ENCODE measurements around the gene SLC22A31. TPM values are rescaled to one million over a fixed set of nuclear protein-coding genes. Genes with fewer than 3 reads are reported as not detected.
"Not testable (repeated sequence)": the region's sequence is repeated elsewhere in the genome, so short reads cannot be mapped to it uniquely, and the experiment has no call there.

SLC22A31 gene
- total RNA-seq, 2 donors from 2014 or later = 1.6 to 3.7 TPM

DNA sequence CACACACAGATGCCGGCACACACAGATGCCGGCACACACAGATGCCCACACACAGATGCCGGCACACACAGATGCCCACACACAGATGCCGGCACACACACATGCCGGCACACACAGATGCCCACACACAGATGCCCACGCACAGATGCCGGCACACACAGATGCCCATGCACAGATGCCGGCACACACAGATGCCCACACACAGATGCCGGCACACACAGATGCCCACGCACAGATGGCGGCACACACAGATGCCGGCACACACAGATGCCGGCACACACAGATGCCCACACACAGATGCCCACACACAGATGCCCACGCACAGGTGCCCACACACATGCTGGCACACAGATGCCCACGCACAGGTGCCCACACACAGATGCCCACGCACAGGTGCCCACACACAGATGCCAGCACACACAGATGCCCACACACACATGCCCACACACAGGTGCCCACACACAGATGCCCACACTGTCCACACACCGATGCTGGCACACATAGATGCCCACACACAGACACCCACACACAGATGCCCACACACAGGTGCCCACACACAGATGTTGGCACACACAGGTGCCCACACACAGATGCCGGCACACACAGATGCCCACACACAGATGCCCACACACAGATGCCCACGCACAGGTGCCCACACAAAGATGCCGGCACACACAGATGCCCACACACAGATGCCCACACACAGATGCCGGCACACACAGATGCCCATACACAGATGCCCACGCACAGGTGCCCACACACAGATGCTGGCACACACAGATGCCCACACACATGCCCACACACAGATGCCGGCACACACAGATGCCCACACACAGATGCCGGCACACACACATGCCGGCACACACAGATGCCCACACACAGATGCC lies 11.6 kb downstream of the SLC22A31 start:
- DNase-seq (ENCODE audit: low spot score in 2 of 2); H3K9me3 Mint-ChIP-seq; H3K36me3 Mint-ChIP-seq; H3K27ac Mint-ChIP-seq; ATAC-seq: not testable (repeated sequence)

DNA sequence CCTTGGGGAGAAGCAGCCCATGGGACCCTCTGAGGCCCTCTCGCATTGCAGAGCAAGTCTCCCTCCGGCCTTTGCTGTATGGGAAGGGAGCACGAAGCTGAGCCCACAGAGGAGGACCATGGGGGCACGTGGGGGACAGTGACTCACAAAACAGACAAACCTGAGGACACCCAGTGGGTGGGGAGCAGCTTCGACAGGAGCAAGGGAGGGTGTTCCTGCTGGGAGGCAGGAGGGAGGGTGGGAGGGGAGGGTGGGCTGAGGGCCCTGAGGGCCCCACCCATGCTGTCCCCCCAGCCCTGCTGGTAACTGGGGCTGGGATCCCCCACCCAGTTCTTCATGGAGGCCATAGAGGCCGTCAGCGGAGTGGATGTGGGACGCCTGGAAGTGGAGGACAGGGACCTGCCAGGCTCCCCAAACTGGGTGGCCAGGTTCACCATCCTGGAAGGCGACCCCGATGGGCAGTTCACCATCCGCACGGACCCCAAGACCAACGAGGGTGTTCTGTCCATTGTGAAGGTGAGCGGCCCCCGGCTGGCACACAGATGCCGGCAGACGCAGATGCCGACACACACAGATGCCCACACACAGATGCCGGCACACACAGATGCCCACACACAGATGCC lies 12.5 kb downstream of the SLC22A31 start:
- DNase-seq (ENCODE audit: low spot score in 2 of 2) (no peak), ATAC-seq (peak; percentile 7 to 39)
- no peak overlapping the region for H3K27ac Mint-ChIP-seq
- H3K9me3 Mint-ChIP-seq = no peaks in the 10 kb centered on the region
- no peaks in the 10 kb centered on the region for H3K36me3 Mint-ChIP-seq

DNA sequence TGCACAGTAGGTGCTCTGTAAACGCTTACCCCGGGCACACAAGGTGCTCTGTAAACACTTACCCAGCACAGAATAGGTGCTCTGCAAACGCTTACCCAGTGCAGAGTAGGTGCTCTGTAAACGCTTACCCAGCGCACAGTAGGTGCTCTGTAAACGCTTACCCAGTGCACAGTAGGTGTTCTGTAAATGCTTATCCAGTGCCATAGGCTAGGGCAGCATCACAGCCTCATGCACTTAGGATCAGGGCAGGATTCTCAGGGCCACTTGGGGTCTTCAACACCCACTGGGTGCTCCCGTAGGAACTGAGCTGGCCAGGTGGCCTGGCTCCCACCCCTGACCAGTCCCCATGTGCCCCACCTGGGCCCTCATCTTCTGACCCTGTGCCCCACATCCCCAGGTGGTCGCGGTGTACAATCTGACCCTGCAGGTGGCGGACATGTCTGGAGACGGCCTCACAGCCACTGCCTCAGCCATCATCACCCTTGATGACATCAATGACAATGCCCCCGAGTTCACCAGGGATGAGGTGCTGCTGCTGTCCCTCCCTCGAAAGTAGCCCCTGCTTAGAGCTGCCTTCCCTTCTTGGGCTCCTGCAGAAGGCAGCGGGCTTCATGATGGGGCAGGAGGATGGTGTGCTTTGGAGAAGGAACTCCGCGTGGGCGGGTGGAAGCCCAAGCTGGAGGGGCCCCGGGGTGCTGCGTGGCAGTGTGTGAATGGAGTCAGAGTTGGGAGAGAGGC lies 13.1 kb downstream of the SLC22A31 start:
- H3K9me3 Mint-ChIP-seq = no peaks in the 10 kb centered on the region
- ATAC-seq (peak; percentile 24 to 62), DNase-seq (ENCODE audit: low spot score in 2 of 2) (no peak)
- H3K27ac Mint-ChIP-seq = peak overlapping the region in 1 of 2 donors; percentile 73
- no peaks in the 10 kb centered on the region for H3K36me3 Mint-ChIP-seq

DNA sequence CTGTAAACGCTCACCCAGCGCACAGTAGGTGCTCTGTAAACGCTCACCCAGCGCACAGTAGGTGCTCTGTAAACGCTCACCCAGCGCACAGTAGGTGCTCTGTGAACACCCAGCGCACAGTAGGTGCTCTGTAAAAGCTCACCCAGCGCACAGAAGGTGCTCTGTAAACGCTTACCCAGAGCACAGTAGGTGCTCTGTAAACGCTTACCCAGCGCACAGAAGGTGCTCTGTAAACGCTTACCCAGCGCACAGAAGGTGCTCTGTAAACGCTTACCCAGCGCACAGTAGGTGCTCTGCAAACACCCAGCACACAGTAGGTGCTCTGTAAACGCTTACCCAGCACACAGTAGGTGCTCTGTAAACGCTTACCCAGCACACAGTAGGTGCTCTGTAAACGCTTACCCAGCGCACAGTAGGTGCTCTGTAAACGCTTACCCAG lies 13.7 kb downstream of the SLC22A31 start:
- ATAC-seq; H3K36me3 Mint-ChIP-seq; H3K27ac Mint-ChIP-seq; H3K9me3 Mint-ChIP-seq; DNase-seq (ENCODE audit: low spot score in 2 of 2): not testable (repeated sequence)

DNA sequence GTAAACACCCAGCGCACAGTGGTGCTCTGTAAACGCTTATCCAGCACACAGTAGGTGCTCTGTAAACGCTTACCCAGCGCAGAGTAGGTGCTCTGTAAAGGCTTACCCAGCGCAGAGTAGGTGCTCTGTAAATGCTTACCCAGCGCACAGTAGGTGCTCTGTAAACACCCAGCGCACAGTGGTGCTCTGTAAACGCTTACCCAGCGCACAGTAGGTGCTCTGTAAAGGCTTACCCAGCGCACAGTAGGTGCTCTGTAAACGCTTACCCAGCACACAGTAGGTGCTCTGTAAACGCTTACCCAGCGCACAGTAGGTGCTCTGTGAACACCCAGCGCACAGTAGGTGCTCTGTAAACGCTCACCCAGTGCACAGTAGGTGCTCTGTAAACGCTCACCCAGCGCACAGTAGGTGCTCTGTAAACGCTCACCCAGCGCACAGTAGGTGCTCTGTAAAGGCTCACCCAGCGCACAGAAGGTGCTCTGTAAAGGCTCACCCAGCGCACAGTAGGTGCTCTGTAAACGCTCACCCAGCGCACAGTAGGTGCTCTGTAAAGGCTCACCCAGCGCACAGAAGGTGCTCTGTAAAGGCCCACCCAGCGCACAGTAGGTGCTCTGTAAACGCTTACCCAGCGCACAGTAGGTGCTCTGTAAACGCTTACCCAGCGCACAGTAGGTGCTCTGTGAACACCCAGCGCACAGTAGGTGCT lies 14.3 kb downstream of the SLC22A31 start:
- H3K9me3 Mint-ChIP-seq; ATAC-seq; H3K27ac Mint-ChIP-seq; H3K36me3 Mint-ChIP-seq; DNase-seq (ENCODE audit: low spot score in 2 of 2): not testable (repeated sequence)

DNA sequence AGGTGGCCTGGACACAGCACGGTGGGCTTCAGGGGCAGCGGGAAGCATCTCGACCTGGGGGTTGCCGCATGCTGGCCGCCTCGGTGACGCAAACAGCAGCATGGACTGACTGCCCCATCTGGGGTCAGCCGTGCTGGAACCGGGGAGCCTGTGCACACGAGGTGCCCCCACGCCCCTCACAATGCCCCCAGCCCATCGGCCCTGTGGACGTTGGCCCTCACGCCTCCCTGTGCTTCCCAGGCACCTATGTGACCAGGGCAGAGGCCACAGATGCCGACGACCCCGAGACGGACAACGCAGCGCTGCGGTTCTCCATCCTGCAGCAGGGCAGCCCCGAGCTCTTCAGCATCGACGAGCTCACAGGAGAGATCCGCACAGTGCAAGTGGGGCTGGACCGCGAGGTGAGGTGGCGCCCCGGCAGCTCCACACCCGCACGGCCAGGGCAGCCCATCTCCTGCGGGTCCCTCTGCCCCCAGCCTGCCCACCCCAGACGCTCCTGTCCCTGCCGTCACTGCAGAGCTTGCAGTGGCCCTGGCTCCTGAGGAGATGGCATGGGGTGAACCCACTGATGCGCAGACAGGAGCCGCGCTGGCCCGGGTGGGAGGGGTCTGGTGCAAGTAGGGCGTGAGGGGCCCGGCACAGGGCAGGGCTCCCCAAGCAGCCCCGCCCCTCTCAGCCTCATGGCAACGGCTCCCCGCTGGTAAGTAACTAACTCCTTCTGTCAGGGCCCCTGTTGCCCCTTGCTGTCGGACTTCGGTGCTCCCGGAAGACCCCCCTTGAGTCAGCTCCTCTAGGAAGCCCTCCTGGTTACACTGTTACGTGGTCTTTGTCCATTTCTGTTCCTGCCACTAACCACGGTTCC lies 15.2 kb downstream of the SLC22A31 start:
- Mint-ChIP-seq H3K36me3 (no peaks in the 10 kb centered on the region), H3K27ac (peak overlapping the region in 1 of 2 donors; percentile 29), H3K9me3 (no peaks in the 10 kb centered on the region)
- DNase-seq (ENCODE audit: low spot score in 2 of 2) (no peak), ATAC-seq (peak in 1 of 2 donors; percentile 49)

DNA sequence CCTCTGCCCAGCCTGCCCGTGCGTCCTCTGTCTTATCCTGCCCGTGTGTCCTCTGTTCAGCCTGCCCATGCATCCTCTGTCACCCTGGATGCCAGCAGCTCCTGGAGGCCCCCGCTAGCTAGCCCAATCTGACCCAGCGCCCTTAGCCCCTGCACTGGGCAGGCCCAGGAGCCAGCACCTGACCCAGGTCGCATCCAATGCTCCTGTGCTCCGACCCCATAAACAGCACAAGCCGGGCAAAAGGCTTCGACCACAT lies 15.7 kb downstream of the SLC22A31 start:
- no peak for DNase-seq (ENCODE audit: low spot score in 2 of 2)
- Mint-ChIP-seq H3K36me3 (no peaks in the 10 kb centered on the region), H3K9me3 (no peaks in the 10 kb centered on the region), H3K27ac (no peak overlapping the region)
- no peak for ATAC-seq

DNA sequence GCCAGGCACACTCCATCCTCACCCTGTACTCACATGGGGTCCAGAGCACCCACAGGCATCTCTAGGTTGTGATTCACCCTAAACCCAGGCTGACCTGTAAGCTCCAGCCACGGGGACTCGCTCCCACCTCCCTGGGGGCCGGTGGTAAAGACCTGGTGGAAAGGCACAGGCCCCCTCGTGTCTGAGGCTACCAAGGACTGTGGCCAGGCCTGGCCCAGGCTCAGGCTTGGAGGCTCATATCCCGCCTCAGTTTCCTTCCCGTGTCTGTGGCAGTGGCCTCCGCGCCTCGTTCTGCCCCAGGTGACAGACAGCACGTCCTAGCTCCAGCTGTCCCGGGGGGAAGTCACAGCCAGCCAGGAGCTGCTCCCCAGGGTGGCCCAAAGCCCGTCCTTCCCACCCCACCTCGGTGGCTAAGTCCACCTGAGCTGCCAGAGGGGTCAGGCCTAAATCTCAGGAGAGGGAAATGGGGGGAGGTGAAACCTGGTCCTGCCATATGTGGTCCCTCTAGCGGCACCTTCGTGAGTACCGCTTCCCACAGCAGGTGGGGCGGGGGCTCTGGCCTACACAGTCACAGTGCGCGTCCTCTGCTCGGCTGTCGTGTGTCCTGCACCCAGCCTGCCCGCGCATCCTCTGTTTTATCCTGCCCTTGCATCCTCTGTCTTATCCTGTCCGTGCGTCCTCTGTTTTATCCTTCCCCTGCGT lies 16.2 kb downstream of the SLC22A31 start:
- H3K27ac Mint-ChIP-seq = no peak overlapping the region
- no peak for ATAC-seq
- no peaks in the 10 kb centered on the region for H3K36me3 Mint-ChIP-seq

DNA sequence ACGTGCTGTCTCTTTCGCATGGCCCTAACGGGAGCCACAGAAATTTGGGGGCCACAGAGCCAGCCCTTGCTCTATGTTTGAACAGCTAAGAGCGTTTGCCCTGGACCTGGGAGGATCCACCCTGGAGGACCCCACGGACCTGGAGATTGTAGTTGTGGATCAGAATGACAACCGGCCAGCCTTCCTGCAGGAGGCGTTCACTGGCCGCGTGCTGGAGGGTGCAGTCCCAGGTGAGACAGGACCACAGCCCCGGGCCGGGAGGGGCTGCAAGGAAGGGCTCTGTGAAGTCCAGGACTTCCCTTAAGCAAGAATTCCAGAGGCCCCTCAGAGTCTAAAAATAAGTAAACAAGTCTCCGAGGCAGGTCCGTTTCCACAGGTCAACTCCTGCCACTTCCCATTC lies 16.9 kb downstream of the SLC22A31 start:
- Mint-ChIP-seq H3K36me3 (no peaks in the 10 kb centered on the region), H3K27ac (no peak overlapping the region), H3K9me3 (no peaks in the 10 kb centered on the region)
- no peak for DNase-seq (ENCODE audit: low spot score in 2 of 2)
- ATAC-seq = no peak

More for the DNA sequence above, 16.2 kb downstream of the SLC22A31 start:
- no peaks in the 10 kb centered on the region for H3K9me3 Mint-ChIP-seq
- DNase-seq (ENCODE audit: low spot score in 2 of 2) = no peak

DNA sequence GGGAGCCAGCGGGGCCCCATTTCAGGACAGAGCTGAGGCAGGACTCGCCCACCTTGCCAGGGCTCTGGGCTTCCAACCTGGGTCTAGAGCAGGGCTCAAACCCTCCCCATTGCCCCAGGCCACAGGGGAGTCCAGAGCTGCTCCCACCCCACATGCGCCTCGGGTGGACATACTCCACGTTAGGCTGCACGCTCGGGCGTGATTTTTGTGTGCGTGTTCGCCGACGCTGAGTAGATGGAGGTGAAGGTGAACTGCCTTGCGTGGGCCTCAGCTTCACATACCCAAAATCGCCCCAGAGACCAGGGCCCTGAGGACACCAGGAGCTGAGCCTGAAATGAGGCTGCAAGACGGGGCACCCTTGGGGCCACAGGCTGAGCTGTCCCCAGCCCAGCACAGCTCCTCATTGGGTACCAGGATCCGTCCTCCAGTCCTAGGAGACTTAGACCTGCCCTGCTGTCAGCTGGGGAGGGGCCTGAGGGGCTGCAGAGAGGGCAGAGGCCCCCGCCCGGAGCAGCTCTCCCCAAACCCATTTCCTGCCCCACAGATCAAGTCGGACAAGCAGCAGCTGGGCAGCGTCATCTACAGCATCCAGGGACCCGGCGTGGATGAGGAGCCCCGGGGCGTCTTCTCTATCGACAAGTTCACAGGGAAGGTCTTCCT lies 20.6 kb downstream of the SLC22A31 start:
- H3K36me3 Mint-ChIP-seq = no peaks in the 10 kb centered on the region
- ATAC-seq (no peak), DNase-seq (ENCODE audit: low spot score in 2 of 2) (no peak)
- H3K27ac Mint-ChIP-seq = no peak overlapping the region
- H3K9me3 Mint-ChIP-seq = no peaks in the 10 kb centered on the region

DNA sequence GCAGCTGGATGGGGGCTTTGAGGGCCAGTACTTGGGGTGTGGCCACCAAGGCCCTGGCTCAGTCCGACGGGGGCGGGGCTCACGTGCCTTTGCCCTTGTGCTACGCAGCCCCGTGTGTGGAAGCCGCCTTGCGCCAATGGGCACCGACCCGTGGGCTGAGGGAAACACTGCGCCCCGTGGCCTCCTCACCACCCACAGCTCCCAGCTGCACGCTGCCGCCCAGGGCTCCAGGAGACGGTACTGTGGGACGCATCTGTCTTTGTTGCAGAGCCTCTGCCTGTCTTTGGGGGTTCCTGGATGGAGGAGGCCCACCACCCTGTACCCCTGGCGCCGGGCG lies 21.2 kb downstream of the SLC22A31 start:
- ATAC-seq = no peak
- Mint-ChIP-seq H3K36me3 (no peaks in the 10 kb centered on the region), H3K9me3 (no peaks in the 10 kb centered on the region), H3K27ac (no peak overlapping the region)
- no peak for DNase-seq (ENCODE audit: low spot score in 2 of 2)

DNA sequence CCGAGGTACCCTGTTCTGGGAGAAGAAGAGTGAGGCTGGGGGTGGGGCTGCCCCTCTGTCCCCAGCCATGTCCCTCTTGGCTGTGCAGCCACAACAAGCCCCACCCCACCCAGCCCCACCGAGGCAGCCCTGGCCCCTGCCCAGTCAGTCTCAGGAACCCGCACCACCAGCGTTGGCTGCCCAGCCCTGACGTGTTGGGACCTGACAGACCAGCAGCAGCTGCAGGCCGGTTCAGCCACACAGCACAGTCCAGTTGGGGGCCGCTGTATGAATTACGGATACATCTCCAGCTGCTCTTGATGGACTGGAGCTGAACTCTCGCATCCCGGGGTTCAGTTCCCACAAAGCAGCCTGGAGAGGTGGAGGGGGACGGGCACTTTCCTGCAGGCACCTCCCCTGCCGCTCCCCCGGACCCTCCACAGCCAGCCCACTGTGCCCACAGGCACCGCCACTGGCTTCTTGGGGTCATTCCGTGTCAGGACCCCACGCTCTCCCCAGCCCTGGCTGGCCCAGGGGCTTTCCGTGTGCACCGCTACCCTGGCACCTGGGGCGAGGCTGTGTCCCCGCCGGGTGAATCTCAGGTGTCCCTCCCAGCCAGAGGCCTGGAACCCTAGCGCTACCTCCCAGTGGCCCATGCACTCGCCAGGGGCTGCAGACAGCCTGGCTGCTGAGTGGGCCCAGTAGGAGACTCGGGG lies 21.7 kb downstream of the SLC22A31 start:
- DNase-seq (ENCODE audit: low spot score in 2 of 2) (no peak), ATAC-seq (no peak)
- Mint-ChIP-seq H3K9me3 (no peaks in the 10 kb centered on the region), H3K27ac (no peak overlapping the region), H3K36me3 (no peaks in the 10 kb centered on the region)

DNA sequence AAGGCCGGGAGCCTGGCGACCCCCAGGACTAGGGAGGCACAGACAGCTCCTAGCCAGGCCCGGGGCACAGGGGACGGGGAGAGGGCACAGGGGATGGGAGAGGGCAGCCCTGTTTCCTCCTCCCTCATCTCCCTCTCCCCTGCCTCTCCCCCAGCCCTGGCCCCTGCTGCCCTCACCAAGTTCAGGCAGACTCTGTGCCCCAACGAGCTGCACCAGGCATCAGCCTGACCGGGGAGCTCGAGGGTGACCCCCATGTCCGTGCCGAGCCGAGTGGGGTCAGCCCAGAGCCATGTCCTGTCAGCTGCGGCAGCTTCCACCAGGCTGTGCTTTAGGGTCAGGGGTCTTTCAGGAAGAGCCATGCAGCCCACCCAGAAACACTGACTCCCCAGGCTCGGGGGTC lies 22.8 kb downstream of the SLC22A31 start:
- Mint-ChIP-seq H3K36me3 (no peaks in the 10 kb centered on the region), H3K9me3 (no peaks in the 10 kb centered on the region), H3K27ac (no peak overlapping the region)
- no peak for ATAC-seq
- DNase-seq (ENCODE audit: low spot score in 2 of 2) = no peak

DNA sequence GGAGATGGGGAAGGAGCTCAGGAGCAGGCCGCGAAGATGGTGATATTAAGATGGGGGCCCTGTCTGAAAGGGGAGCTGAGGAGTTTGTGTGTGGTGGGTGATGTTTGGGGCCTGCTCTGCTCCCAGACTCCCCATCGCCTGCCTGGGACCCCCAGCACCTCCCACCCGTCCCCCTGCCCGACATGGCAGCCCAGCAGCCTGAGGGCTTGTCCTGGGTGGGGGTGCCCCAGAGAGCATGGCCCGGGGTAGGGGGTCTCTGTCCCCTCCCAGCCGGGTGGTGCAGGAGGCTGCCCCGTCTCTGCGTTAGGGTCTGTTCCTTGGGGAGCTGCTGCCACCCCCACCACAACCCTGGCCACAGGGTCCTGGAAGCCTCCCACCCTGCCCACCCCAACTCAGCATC lies 23.6 kb downstream of the SLC22A31 start:
- DNase-seq (ENCODE audit: low spot score in 2 of 2) (no peak), ATAC-seq (no peak)
- no peaks in the 10 kb centered on the region for H3K9me3 Mint-ChIP-seq
- H3K27ac Mint-ChIP-seq = no peak overlapping the region
- no peaks in the 10 kb centered on the region for H3K36me3 Mint-ChIP-seq
